Osteoblast (primary cell): Measurements from ENCODE around the gene MYOM3. TPM values are rescaled to one million over a fixed set of nuclear protein-coding genes. Genes with fewer than 3 reads are reported as not detected.

Experiments used
- DNase-seq: peaks from one replicate; pipeline ENCODE4 v3.0.0; 2011; ENCODE audit warnings: low spot score, mixed read lengths; ENCODE audit not compliant: insufficient read length; ENCODE audit errors: missing footprints
- H2AFZ ChIP-seq: 2 replicates; pipeline ENCODE4 v1.6.0; 2011; ENCODE audit warnings: mild to moderate bottlenecking, low read length
- H3K27ac ChIP-seq: 2 replicates; pipeline ENCODE4 v1.5.1; 2011; ENCODE audit warnings: mild to moderate bottlenecking, low read depth, low read length, moderate library complexity
- H3K27me3 ChIP-seq: 2 replicates; pipeline ENCODE4 v1.6.0; 2012; ENCODE audit warnings: mild to moderate bottlenecking, control low read depth, inconsistent platforms, low read length, moderate library complexity; ENCODE audit not compliant: insufficient read depth
- H3K36me3 ChIP-seq: 2 replicates; pipeline ENCODE4 v1.5.1; 2011; ENCODE audit warnings: mild to moderate bottlenecking, low read length, control low read depth, moderate library complexity; ENCODE audit not compliant: insufficient read depth
- H3K4me1 ChIP-seq: 2 replicates; pipeline ENCODE4 v1.5.1; 2011; ENCODE audit warnings: mild to moderate bottlenecking, low read length, control low read depth, moderate library complexity; ENCODE audit not compliant: insufficient read depth
- H3K4me2 ChIP-seq: 2 replicates; pipeline ENCODE4 v1.6.0; 2011; ENCODE audit warnings: mild to moderate bottlenecking, low read length; ENCODE audit not compliant: insufficient read depth
- H3K4me3 ChIP-seq: fragments of 200-600 bp; sonication (generic); 3 replicates; pipeline ENCODE4 v1.5.1; 2012; ENCODE audit warnings: mild to moderate bottlenecking, low read length, inconsistent platforms; ENCODE audit not compliant: insufficient read depth
- H3K79me2 ChIP-seq: 2 replicates; pipeline ENCODE4 v1.6.0; 2012; ENCODE audit warnings: mild to moderate bottlenecking, low read length, control low read depth, inconsistent platforms; ENCODE audit not compliant: insufficient read depth
- H3K9me3 ChIP-seq: 2 replicates; pipeline ENCODE4 v1.5.1; 2011; ENCODE audit warnings: low read depth, low read length, control low read depth
- H4K20me1 ChIP-seq: 2 replicates; pipeline ENCODE4 v1.6.0; 2012; ENCODE audit warnings: mild to moderate bottlenecking, low read length, control low read depth; ENCODE audit not compliant: insufficient read depth
- total RNA-seq: library from RNA; depleted of rRNA; stranded (reverse); fragments of >200 nt; gene quantifications from 2 replicates; pipeline ENCODE4 v1.2.3, GENCODE V29; 2012
- TF ChIP-seq, protein P1 (sequence below): IDR thresholded peaks from 2 replicates; pipeline ENCODE4 v1.5.1; 2011; ENCODE audit warnings: mild to moderate bottlenecking, low read depth, low read length, moderate library complexity; ENCODE audit errors: extremely low read depth

MYOM3 gene
- total RNA-seq, 1 donor = under 0.01 TPM

DNA sequence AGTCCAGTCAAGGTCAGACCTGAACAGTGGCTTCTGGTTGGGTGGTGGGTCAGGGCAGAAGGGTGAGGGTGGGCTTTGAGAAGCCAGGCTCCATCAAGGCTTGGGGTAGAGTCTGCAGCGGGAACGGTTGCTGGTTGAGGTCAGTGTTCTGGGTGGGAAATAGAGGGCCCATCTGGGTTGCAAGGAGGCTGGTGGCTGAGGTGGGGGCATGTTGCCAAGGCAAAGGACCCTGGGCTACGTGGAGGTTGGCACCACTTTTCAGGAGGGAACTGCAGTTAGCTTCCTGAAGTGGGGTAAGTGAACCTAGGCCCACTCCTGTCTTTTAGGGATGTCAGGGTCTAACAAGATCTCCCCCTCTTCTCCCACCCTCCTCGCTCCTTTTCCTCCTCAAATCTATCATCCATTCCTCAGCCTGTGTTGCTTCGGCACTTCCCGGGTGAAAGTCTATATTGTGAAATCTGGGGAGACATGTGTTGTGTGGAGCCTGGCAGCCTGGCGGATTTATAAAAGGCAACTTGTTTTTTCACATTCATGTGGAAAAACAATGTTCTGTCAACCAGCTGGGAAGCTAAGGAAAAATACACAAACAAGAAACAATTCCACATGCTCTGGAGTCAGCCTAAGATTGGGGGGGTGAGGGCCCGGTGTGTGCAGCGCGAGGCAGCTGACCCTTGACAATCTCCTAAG is 29.5 kb upstream of the MYOM3 start:
- Histone ChIP-seq H3K27me3 (peaks cover 20% of the 10 kb centered on the region), H3K4me3 (no peak overlapping the region), H3K9me3 (no peaks in the 10 kb centered on the region), H2AFZ (no peak overlapping the region), H4K20me1 (no peaks in the 10 kb centered on the region), H3K4me1 (peaks cover 4% of the 10 kb centered on the region), H3K79me2 (no peaks in the 10 kb centered on the region), H3K4me2 (no peak overlapping the region), H3K36me3 (no peaks in the 10 kb centered on the region), H3K27ac (no peak overlapping the region)
- TF ChIP-seq, protein P1, sequence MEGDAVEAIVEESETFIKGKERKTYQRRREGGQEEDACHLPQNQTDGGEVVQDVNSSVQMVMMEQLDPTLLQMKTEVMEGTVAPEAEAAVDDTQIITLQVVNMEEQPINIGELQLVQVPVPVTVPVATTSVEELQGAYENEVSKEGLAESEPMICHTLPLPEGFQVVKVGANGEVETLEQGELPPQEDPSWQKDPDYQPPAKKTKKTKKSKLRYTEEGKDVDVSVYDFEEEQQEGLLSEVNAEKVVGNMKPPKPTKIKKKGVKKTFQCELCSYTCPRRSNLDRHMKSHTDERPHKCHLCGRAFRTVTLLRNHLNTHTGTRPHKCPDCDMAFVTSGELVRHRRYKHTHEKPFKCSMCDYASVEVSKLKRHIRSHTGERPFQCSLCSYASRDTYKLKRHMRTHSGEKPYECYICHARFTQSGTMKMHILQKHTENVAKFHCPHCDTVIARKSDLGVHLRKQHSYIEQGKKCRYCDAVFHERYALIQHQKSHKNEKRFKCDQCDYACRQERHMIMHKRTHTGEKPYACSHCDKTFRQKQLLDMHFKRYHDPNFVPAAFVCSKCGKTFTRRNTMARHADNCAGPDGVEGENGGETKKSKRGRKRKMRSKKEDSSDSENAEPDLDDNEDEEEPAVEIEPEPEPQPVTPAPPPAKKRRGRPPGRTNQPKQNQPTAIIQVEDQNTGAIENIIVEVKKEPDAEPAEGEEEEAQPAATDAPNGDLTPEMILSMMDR = no peak
- no peak for DNase-seq

DNA sequence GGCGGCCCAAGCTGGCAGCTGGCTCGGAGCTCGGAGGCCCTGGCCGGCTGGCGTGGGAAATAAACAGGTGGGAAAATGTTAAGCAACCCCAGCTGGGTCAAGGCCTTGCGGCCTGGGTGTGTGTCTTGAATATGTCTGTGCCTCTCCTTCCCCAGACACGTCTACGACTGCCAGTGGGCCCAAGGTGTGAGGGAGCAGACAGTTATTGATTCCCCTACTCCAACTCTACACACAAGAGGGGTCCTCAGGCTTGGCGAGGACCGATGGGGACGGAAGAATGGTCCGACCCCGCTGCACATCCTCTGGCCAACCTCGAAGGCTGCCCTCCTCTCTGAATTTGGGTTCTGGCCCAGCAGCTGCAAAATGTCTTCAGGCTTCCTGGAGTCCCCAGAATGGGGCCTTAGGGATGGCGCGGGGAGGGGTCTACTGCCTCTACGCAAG is 28.8 kb upstream of the MYOM3 start:
- TF ChIP-seq, protein P1 = no peak
- Histone ChIP-seq H3K9me3 (no peaks in the 10 kb centered on the region), H3K27me3 (peaks cover 19% of the 10 kb centered on the region), H3K79me2 (no peaks in the 10 kb centered on the region), H3K4me1 (peaks cover 4% of the 10 kb centered on the region), H4K20me1 (no peaks in the 10 kb centered on the region), H2AFZ (no peak overlapping the region), H3K4me2 (no peak overlapping the region), H3K4me3 (no peak overlapping the region), H3K36me3 (no peaks in the 10 kb centered on the region), H3K27ac (no peak overlapping the region)
- no peak for DNase-seq

DNA sequence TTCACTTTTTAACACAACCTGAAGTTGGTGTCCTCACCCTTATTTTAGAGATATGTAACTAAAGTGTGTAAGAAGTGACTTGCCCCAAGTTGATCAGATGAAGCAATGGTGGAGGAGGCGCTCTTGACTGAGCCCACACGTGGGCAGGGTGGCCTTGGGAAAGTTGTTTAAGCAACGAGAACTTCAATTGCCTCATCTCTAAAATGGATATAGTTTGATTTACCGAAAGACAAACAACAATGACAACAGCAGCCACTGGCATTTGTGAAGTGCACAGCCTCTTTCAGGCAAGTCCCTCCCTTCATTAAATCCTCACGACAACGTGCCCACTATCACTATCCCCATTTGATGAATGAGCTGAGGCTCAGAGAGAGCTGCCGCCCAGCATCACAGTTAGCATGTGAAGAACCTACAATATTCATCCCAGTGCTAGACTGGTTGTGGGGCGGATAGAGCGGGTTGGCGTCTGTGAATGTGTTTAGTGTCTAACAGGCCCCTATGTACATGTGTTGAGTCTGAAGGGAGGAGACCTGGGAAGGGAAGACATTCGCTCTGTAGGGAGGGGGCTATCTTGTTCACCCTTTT is 28.0 kb upstream of the MYOM3 start:
- Histone ChIP-seq H4K20me1 (no peaks in the 10 kb centered on the region), H3K27ac (no peak overlapping the region), H3K4me3 (no peak overlapping the region), H3K4me2 (no peak overlapping the region), H2AFZ (no peak overlapping the region), H3K79me2 (no peaks in the 10 kb centered on the region), H3K4me1 (peaks cover 4% of the 10 kb centered on the region), H3K9me3 (no peaks in the 10 kb centered on the region), H3K27me3 (peaks cover 13% of the 10 kb centered on the region), H3K36me3 (no peaks in the 10 kb centered on the region)
- no peak for DNase-seq
- TF ChIP-seq, protein P1 = no peak

DNA sequence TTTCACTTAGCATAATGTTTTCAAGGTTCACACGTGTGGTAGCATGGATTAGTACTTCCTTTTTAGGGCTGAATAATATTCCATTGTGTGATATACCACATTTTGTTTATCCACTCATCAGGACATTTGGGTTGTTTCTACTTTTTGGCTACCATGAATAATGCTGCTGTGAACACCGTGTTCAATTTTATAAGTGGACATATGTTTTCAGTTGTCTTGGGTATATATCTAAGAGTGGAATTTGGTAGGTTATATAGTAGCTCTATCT is 27.2 kb upstream of the MYOM3 start:
- TF ChIP-seq, protein P1 = no peak
- Histone ChIP-seq H3K9me3 (no peaks in the 10 kb centered on the region), H3K4me3 (no peak overlapping the region), H3K27ac (no peak overlapping the region), H3K4me2 (no peak overlapping the region), H3K27me3 (peaks cover 7% of the 10 kb centered on the region), H2AFZ (no peak overlapping the region), H3K79me2 (no peaks in the 10 kb centered on the region), H3K36me3 (no peaks in the 10 kb centered on the region), H4K20me1 (no peaks in the 10 kb centered on the region), H3K4me1 (peaks cover 4% of the 10 kb centered on the region)
- DNase-seq = no peak
